UCSD-AML1 (cell line): ENCODE results near the gene C6orf132.

Source experiments
- DNase-seq: peaks from one replicate; lab custom pipeline; 2025; ENCODE audit not compliant: unreplicated experiment; lab: John Stamatoyannopoulos, UW

Gene C6orf132

DNA sequence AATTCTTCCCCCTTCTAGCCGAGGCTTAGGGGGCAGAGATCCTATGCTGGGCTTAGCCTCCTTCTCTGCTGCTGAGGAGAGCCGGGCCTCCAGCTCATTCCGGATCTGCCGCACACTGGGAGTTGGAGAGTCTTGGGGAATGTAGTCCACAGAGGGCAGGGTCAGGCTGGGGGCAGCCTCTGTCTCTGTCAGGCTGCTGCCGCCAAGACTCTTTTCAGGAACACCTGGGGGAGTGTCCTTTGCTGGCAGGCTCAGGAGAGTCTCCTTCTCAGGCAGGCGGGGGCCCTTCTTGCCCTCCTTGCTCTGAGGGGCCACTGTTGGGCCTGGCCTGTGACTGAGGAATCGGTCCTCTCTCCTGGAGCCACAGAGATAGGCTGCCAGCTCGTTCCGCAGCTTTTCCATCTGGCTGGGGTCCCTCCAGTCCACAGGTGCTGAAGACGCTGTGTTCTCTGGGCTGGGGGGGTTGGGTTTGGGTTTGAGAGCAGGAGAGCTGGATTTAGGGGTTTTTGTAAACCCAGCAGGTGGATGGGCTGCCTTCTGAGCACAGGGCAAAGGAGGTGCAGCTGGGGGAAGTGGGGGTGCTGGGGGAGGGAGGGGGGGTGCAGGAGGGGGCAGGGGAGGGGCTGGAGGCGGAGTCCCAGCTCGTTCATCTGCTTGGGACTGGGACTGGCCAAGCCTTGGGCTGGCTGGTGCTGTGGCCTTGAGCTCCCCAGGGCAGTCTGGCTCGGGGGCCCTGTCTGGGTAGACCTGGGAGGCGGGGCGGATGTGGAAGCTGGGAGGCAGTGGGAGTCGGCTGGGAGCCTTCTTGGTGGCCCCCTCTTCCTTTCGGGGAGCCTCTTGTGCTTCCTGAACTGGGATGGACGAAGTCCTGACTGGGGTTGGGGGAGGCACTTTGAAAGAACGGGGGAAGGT lies 36.1 kb downstream of the C6orf132 start:
- DNase-seq, result no peak

DNA sequence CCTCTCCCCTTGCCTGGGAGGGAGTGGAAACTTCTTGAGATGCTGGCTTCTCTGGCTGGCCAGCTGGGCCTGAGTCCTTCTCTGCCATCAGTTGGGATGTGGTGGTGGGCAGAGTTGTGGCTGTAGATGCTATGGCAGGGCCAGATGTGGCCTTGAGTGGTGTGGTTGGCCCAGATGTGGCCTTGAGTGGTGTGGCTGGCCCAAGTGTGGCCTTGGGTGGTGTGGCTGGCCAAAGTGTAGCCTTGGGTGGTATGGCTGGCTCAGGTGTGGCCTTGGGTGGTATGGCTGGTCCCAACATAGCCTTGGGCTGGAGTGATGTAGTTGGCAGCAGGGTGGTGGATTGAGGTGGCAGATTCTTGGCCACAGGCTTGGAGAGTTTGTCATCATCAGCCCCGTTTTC lies 36.7 kb downstream of the C6orf132 start:
- DNase-seq, result no peak

DNA sequence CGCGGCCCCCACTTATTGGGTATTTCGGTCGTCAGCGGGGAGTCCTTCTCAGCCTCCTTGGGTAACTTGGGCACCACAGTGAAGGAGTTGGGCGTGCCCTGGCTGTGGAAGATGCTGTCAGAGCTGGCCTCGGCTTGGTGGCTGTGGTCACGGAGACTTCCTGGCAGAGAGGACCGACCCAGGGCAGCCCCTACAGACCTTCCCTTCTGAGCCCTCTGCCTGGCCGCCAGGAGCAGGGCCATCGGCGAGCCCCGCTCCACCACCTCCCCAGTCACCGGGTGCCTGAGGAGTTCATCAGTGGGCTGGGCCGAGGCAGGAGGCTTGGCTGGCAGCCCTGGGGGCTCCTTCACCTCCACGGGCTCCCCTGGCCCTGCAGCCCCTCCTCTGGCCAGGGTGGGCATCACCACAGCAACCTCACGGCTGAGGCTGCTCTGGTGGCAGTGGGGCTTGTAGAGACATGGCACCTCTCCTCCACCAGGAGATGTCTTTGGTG lies 37.2 kb downstream of the C6orf132 start:
- peak; percentile 38 for DNase-seq

DNA sequence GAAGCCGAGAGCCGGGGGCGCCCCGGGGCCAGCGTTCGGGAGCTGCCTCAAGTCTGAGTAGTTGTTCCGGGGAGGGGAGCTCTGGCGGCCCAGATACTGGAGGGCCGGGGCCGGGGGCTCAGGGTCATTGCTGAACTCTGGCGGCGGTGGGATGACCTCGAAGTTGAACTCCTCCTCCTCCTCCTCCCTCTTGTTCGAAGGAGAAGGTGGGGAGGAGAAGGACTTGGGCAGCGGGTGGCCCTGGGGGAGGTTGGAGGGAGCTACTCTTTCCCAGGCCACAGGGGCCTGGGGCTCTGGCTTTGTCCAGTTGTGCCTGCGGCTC lies 37.7 kb downstream of the C6orf132 start:
- DNase-seq, result no peak

DNA sequence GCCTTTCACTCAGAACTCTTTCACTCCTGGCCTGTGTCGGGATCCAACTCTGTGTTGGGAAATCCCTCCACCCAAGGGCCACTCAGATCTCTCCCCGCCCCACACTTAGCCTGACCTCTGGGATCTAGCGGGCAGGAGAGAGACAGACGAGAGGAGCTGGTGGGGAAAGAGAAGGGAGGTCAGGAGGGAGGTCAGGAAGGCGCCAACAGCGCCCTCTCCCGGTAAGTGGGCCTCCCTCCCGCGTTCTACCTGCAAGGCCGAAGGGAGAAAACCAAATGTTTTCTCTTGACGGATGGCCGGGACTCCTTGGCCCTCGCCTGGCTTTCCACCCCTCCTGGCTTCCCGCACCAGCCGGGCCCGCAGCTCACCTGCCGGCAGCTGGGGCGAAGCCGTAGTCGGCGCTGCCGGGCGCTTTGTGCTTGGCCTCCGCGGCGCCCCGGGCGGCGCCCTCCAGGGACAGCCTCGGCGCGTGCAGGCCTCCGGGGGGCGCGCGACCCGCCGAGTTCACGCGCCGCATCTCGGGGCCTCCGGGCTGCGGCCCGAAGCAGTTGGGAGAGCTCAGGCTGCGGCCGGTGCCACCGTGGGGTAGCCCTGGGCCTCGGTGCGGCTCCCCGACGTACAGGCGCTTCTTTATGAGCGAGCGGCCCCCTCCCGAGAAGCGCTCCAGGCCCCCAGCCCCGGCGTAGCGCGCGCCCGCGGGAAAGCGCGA lies 38.2 kb downstream of the C6orf132 start:
- DNase-seq, result peak; percentile 86

DNA sequence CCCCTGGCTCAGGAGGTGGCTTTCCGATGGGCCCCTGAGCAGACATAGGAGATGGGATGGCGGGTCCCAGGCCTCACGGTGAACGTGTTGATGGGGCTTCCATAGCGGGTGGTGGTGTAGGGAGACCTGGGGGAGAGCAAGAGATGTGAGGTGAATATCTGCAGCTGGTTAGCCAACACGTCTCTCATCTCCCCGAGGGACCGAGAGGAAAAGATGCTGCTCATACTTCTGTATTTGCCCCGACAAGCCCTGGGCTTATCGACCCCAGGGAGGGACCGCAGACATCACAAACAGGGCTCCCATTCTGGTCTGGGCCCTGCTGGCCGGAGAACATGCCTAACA lies 38.7 kb downstream of the C6orf132 start:
- DNase-seq, result no peak

DNA sequence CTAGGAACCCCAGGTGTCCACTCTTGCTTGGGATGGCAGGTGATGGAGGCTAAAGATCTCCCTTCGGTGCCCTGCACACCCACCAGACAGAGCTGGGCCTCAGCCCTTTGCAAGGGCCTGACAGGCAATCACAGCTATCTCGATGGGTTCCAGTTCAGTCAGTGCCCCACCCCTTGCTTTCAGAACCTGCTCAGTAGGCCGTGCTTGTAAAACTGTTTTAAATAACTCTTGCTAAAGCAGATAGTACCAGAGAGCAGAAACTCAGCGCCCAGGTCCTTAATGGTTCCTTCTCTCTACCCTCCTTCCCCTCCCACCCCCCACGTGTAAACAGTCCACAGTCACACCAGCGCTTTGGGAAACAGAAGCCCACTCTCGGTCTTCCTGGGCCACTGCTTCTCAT lies 39.2 kb downstream of the C6orf132 start:
- DNase-seq, result no peak

DNA sequence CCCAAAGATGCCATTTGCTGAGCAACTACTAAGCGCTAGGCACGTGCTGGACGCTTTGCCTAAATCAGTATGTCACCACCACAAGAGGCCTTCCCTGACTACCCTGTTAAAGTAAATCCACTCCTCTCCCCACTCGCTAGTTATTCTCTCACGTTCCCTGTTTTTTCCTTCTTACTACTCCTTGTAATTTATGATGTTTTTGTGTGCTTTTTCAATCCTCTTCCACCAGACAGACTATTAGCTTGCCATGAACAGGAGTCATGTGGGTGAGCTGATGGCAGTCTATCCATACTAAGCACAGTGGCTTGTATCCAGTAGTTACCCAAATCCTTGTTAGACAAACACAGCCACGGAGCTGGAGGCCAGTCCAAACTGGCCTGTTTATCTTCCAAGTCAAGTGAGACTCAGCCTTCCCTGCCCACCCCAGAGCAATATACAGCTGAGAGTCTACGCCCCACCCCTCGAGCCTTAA lies 41.2 kb downstream of the C6orf132 start:
- DNase-seq, result no peak

DNA sequence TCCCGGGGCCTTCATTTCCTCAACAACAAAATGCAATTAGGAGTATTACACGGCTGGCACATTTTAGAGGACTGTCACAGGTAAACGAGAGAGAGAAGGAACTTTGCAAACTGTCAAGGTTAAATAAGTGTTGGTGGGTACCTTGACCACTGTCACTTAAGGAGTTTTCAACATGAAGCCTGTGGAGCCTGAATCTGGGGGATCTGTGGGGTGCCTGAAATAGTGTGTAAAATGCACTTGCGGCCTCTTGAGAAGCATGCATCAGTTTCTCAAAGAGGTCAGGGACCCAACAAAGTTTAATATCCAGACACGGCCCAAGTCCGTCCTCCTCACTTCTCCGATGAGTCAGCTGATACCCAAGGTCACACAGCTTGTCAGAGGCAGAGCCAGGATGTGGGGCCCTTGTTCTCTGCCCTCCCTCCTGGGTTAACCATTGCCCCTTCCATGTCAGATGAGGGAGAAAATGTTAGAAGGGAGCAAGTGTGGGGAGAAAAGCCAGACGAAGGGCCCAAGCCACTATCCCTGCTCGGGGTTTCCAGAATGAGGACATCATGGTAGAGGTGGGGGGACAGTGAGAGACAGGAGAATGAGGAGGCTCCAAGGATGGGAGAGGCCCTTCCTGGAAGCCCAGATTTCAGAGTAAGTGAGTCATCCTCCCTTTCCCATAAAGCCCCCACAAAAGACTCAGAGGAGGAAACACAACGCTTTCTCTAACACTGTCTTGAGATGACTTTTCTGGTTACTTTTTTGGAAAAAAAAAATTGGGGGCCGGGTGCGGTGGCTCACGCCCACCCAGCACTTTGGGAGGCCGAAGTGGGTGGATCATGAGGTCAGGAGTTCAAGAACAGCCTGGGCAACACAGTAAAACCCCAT lies 42.2 kb downstream of the C6orf132 start:
- DNase-seq, result no peak

DNA sequence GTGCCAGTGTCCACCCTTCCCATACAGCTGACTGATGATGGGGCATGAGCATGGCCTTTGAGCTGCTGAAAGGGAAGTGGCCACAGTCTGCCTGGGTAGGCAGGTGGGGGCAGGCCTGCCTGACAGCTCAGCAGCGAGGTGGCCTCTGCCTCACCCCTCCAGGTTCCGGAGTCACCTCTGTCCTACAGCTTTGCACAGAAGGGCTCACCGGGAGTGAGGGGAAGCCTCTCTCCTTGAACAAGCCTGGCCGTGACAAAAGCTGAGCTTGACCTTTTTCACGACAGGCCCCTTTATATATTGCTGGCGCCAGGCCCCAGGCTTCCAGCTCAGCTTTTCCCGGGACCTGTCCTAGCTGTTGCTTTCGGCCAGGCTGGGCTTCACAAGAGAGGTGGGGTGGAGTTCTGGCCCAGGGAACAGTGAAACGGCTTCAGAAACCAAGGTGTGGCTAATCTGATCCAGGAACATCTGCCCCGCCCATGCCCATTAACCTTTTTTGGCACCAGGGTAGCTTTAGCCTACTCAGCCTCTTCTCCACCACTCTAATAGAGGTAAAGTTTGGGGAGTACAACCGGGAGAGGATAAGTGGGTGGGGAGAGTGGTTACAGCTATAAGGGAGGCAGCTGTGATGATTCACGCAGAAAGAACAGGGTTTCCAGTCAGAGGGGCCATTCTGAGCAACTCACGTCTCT lies 42.9 kb downstream of the C6orf132 start:
- DNase-seq, result no peak

DNA sequence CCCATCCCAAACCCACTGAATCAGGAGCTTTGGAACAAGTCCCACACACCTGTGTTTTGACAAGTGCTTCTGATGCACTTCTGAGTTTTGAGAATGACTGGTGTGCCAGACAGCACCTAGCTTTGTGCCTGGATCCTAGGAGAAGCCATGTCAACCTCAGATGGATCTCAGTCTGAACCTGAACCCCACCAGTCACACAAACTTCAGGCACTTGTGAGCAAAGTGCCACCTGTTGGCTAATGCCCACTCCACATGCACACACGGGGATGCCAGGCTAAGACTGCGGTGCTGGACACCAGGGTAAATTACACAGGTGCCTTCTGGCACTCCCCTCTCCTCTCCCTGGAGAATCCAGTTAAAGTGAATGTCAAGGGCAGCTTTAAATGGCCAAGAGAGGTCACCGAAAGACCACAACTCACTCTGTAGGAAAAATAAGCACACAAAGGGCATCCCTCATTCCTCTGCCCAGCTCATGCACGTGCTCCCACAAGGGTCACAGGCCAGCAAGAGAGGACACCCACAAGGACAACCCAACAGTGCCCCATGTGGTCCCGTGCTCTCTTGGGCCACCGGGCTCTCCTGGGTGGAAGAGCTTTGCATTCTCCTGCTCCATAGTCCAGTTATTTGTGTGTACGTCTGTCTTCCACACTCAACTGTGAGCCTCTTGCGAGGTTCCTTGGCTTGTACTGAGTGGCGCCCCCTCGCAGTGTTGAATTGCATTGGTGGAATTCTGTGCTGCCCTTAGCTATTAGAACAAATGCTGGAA lies 46.5 kb downstream of the C6orf132 start:
- no peak for DNase-seq

DNA sequence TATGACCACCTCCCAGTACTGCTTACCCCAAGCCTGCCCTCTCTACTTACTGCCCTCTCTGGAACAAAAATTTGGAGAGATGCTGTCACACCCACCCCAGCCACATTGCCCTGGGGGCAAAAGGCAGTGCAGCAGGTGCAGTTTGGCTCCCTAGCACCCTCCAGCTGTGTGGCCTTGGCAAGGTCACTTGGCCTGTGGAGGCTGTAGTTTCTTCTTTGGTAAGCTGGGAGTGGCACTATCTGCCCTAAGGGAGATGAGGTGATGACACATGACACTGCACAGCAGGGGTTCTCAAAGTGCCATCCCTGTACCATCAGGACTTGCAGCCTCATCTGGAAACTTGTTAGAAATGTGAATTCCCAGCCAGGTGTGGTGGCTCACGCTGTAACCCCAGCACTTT lies 47.3 kb downstream of the C6orf132 start:
- DNase-seq, result no peak

DNA sequence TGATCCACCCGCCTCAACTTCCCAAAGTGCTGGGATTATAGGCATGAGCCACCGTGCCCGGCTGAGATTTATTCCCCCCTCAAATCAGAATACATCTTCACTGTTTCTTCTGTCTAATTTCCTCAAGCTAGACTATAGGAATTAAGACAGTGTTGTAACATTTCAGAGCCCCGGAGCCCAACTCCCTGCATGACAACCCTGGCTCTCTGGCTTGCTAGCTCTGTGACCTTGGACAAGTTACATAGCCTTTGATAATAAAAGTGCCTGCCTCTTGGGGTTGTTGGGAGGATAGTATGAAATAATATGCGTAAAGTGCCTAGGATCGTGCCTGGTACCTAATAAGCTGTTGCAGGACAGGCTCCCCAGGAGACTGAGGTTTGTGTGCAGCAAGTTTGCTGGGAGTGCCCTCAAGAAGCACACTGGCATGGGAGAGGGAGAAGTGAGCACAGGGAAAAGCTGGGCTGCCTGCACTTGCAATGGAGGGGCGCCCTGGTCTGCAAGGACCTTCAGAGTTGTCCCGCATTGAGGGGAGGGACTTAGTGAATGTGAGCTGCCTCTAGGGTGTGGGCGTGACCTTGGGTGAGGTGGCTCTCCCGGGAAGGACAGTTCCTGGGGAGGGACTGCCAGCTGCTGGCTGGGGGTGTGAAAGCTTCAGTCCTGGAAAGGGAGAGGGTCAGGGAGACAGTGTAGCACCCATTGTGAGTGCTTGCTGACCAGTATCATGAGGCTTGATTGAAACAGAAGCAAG lies 48.7 kb downstream of the C6orf132 start:
- no peak for DNase-seq

DNA sequence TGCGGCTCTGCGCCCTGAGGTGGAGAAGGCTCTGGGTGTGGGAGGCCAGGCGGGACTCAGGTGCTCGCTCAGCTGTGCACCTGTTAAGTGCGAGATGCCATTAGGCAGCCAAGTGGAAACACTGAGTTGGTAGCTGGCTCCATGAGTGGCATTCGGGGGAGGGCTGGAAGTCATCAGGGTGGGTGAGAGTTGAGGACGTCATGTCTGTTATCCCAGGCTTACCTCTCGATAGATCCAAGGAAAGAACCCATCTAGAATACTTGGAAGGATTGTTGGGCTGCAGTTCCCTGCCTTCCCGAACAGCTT lies 50.7 kb downstream of the C6orf132 start:
- no peak for DNase-seq

DNA sequence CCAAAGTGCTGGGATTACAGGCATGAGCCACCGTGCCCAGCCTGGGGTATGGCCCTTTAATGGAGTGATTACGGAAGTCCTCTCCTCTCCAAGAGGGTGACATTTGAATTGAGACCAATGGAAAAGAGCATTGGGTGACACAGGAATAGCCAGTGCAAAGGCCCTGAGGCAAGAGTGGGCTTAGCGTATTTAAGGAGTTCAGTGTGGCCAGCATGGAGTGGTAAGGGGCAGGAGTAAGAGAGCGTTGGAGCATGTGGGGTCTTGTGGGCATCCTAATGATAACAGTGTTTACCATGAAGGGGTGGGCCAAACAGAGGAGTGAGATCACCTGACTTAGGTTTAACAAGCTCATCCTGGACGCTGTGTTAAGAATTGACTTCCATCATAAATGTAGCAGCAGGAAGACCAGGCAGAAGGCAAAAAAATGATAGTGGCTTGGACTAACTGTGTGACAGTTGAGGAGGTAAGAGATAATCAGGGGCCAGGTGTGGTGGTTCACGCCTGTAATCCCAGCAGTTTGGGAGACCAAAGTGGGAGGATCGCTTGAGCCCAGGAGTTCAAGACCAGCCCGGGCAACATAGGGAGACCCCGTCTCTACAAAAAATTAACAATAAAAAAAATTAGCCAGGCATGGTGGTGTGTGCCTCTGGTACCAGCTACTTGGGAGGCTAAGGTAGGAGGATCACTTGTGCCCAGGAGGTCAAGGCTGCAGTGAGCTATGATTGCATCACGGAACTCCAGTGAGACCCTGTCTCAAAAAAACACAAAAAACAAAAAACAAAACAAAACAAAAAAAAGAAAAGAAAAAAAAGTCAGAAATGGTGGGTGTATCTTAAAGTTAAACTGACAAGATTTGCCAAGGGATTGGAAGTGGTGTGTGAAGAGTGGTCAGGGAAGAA lies 51.4 kb downstream of the C6orf132 start:
- no peak for DNase-seq

DNA sequence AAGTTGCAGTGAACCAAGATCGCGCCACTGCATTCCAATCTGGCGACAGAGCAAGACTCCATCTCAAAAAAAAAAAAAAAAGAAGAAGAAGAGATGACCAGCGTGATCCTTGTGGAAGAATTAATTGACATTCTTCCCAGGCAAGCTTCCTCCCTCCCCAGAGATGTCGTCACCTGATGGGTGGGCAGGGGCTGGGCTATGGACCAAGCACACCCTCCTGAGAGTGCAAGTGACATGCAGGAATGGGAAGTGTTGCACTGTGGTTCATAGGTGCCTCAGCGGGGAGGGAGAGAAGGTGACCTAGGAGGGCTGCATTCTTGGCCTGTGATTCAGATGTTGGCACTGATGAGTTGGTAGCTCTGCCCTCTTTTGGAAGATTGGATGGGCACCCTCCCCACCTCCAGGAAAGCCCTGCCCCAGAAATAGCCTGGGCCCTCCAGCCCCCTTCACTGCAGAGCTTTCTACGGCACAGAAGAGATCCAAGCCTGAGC lies 54.3 kb downstream of the C6orf132 start:
- DNase-seq, result no peak

DNA sequence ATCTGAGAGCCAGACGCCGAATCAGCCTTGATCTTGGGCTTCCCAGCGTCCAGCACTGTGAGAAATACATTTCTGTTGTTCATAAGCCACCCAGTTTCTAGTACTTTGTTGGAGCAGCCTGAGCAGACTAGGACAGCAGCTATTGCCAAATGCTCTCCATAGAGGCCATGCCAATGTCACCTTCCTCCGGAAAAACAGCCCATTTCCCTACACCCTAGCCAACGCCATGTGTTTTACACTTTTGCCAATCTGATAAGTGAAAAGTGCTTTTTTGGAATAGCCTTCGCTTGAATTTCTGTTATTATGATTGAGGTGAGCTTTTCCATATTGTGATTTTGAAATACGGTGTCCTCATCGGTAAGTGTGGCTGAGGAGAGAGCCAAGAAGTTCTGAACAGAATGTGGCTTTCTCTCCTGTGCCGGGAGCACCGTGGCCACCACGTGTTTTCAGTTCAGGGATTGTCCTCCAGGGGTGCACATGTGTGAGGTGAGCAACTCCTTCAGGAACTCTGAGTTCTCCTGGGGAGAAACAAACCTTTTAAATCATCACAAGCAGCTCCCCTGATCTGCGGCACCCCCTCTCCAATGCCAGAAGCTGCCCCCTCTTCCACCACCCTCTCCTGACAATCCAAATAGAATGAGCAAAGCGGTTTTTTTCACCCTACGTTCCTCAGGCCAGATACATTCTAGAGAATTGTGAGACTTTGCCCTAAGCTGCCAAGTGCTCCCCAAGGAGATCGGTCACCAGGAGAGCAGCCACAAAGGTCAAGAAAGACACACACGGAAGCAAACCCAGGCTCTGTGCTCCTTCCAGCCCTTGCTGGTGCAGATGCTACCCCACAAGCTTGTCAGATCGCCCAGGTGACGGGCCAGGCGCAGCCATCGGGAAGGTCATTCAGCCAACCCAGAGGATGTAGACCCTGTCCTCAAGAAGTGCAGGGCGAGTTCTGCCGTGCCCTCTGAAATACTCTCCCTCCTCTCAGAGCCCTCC lies 56.1 kb downstream of the C6orf132 start:
- DNase-seq, result no peak
